GM21360 (cell line): ENCODE measurements around the gene MIAT.
A peak's percentile ranks its signal among the peaks of the same experiment; 100 is the strongest.

Source experiments
- ATAC-seq: cut with Tn5 transposase; IDR thresholded peaks from one replicate; pipeline ENCODE4 v1.9.1; 2021; ENCODE audit warnings: mild to moderate bottlenecking, moderate library complexity; ENCODE audit not compliant: unreplicated experiment

Gene MIAT

DNA sequence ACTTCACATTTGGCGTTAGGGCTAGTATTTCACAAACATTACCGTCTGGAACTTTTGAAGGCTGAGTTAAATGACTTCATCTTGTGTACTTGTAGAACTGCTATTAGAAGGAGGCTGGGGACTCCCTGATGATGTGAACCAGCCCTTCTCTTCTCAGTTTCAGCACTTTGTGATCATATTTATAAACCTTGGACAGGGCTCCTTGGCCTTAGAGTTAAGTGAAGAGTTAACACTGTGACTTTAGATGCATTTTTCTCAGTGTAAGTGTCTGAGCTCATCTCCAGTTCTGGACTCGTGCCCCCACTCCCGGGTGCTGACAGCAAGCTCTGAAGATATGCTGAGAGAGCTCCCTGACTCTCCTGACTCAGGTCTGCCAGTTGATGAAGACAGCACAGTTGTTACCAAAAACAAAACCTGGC, 8.4 kb downstream of the MIAT start:
- no peak for ATAC-seq

DNA sequence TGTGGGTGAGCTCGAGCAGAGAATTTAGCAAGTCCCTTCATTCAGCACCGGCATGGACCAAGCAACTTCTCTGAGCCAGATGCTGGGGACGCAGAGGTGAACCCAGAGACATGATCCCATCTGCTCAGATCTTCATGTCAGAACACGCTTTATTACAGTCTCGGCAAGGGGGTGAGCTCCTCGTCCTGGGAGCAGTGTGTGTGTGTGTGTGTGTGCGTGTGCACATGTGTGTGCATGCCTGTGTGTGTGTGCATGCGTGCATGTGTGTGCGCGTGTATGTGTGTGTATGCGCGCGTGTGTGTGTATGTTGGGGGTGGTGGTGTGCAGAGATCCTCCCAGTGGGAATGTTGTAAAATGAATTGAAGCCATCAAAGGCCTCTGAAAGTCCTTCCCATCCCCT, 9.8 kb downstream of the MIAT start:
- ATAC-seq: no peak

DNA sequence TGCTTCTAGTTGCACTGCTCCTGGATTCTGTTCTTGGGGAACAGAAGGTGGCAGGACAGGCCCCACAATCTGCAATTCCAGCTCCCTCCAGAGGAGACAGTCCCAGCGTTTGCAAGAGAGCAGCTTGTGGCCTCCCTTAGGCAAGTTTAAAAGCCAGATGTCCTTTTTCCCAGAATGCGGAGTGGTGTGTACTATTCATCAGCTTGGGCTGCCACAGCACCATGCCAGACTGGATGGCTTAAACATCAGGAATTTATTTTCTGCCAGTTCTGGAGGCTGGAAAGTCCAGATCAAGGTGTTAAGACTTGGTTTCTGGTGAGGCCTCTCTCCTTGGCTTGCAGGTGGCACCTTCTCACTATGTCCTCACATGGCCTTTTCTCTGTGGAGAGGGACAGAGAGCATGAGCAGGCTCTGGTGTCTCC, 11.7 kb downstream of the MIAT start:
- no peak for ATAC-seq

DNA sequence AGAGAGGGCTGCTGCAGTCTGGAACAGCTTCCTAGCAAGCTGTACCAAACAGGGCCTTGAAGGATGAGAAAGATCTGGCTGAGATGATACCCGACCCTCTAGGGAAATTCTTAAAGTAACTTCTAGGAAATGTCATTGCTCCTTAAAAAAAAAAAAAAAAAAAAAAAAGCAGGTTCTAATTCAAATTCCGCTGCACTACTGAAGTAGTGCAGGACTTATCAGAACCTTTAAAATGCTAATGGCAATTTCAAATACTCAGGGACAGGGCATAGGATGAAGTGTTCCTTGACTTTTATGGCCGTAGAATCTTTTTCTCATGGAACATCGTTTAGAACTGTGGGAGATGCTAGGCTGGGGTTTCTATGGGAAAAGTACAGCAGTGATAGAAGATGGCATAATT, 13.1 kb downstream of the MIAT start:
- no peak for ATAC-seq

DNA sequence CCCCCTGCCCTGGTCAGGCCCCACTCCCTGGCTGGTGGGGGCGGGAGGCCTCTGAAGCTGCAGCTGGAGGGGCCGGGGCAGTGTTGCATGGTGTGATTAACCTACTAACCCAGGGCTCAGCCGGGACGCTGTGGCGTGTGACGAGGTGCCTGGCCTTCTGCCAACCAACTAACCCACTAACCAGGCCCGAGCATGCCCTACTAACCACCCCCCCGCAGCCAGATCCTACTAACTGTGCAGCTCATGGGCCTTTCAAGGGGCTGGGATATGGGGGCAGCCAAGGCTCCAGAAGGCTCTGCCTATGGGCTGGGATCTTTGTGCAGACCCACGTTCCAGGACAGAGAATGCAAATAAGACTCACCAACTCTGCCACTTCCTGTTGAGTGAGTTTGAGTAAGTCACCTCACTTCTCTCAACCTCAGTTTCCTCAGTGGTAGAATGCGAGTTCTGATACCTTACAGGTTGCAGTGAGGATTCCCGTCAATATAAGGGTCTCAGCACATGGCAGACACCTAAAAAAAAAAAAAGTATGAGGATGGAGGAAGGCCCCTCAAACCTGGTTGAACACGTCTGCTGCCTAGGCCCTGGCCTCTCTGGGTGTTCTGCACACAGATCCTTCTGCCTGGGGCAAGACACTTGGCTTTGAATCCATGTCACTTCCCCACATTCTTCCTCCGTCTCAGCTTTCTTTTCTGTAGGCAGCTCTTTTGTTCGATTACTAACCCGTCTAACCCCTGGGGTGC, 14.1 kb downstream of the MIAT start:
- ATAC-seq: no peak

DNA sequence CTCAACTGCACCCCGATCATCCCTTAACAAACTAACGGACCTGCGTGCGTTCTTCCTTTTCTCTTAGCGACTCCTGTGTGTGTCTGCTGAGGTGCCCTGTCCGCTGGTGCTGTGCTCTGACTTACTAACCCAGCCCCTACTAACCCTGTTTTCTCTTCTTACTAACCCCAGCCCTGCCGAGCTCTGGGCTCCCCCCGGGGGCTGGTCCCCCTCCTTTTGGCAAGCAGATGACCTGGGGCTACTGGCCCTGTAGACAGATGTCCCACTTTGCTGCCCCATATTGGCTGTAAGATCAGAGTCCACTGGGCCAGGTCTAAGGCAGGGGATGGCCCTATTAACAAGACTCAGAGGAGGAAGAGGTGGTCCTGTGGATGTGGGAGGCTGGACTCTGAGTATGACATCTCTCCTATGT, 14.7 kb downstream of the MIAT start:
- ATAC-seq: peak; percentile 17

DNA sequence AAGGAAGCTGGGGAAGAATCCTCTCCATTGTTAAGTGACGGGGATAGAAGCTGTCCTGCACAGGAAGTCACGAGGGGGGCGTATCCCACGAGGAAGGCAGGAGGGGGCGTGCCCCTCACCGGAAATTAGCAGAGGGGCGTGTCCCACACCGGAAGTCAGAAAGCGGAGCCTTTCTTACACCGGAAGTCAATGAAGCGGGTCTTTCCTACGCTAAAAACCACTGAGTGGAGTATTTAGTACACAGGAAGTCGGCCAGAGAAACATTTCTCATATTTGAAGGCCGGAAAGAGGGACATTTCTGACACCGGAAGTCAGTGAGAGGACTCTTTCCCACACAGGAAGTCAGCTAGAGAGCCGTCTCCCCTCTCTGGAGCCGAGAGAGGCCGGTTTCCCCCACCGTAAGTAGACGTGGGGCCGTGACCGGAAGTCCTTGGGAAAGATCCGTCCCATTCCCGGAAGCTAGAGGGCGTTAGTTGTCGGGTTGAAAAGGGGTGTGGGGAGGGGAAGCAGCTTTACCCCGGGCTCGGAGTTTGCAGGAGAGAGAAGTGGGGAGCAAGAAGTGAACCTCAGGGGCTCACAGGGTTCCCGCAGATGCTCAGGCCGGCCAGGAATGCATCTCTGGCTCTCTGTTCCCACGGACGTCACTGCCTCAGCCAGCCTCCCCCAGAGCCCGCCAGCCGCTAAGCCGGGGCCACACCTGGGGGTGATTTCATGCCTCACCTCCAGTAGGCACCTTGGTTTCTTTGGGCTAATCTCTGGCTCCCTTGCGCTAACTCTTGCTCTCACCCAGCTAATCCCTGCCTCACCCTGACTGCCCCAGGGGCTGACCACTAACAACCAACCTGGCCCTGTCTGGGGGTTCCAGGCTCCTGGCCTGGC, 15.4 kb downstream of the MIAT start:
- ATAC-seq: peak; percentile 57

DNA sequence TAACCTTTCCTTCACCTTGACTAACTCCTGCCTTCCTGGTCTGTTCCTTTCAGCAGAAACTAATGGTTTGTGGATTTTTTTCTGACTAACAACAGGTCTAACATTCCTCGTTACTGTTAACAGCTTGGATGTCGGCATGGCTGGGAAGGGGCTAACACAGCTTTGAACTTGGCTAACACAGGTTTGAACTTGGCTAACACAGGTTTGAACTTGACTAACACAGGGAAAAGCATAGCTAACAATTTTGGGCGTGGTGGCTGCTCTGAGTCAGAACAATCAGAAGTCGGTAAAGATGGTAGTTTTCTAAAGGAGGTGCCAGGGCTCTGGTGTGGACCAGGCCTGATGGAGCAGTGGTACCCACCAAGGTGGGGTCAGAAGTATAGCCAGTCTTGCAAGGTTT, 16.1 kb downstream of the MIAT start:
- ATAC-seq: no peak

DNA sequence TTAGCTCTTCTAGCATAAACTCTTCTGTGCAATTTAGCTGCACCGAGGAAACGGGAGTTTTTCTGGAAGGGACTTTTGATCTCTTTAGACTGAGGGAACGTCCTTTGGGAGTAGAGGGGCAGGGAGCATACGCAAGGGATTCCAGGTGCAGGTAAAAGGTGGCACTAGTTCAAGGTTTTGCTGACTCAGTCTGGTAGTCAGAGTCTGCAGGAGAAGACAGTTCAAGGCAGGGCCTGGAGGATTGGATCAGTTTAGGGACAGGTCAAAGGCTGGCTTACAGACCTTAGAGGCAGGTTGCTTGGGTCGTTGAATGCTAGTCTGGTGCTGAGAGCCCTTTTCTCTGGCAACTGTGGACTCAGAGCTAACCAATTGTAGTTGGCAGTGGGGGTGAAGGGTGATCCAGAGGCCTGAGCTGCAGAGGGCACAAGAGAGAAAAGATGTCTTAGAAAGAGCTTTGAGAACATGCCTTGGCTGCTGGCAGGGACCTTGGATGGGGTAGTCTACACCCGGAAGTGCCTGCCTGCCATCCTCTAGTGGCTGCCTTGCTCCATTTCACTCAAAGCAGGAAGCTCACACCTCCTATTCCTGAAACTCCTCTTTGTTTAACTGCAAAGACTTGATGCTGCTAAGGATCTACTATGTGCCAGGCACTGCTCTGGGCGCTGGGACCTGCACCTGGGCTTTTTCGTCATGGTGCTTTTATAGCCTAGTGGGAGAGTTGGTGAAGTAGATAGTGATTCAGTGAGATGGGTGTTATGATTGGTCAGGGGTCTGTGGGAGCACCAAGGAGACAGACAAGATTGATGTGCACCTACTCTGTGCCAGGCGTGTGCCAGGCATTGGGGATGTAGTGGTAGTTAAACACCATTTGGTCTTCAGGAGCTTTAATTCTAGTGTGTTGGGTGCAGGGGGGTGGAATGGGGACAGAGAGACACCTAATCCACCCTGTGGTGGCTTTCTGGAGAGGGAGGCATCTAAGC, 17.1 kb downstream of the MIAT start:
- ATAC-seq: no peak

DNA sequence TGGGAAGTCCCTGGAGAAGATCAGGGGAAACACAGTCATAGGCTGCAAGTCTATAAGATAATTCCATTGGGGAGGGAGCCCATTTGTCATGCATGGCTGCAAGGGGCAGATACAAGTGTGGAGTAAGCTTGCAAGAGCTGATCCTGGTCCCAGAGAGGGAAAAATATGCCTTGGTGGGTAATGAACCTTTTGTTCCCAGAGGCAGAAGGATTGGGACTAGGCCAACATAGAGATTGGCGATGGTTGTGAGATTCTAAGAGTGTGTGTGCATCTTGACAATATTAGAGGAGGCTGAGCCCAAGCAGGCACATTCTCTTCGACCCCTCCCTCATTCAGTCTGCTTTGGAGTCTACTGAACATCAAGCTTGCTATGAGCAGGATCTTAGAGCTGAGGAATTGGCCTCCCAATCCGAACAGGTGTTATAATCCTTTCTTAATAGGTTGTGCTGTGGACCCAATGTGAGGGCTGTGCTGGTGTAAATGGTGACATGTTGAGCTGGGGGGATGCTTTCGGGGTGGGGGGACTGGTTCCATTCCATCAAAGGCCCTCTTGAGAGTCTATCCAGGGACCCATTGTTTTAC, 18.4 kb downstream of the MIAT start:
- no peak for ATAC-seq

DNA sequence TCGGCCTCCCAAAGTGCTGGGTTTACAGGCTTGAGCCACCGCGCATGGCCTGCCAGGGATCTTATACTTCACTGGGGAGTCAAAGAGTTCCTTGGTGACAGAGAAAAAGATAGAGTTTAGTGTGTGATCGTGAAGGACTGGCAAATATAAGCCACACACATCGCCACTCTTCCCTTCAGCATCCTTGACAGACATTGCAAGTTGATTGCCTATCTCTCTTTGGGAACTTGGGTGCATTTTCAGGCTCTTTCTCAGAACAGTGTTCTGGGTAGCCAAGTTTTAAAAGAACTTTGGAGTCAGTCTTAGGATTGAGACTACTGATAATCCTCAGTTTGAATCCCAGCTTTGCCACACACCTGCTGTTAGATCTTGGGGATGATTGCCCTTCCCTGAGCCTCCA, 19.8 kb downstream of the MIAT start:
- no peak for ATAC-seq

DNA sequence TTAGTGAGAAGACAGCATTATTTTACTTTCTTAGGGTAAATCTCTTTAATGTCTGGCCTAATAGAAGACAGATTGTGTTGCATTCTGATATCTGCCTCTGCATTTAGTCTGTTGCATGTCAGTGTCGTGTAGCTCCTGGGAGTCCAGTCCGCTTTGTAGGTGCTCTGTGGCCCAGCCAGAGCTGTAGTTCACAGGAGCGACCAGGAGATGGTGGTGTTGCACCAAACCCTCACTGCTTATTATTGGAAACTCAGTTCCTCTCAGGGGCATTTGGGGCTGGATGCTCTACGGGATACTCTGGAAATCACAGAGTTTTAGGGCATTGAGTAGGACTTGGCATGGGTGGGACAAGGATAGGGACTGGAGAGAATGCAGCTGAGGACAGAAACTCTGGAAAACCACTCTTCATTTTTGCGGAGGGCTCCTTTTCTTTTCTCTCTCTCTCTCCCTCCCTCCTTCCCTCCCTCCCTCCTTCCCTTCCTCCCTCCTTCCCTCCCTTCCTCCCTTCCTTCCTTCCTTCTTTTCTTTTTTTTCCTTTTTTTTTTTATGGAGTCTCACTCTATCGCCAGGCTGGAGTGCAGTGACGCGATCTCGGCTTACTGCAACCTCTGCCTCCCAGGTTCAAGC, 21.7 kb downstream of the MIAT start:
- peak; percentile 59 for ATAC-seq

DNA sequence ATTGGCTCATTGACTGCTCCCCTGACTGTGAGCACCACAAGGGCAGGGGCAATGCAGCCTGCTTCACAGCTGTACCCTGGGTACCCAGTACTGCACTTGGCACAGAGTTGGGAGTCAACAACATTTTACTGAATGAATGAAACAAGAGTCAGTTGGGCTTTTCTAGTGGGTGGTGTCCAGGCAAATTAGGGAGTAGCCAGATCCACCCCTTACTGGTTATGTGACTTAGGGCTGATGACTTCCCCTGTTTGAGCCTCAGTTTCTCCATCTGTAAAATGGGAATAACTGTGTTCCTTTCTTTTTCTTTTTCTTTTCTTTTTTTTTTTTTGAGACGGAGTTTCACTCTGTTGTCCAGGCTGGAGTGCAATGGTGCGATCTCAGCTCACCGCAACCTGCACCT, 23.1 kb downstream of the MIAT start:
- no peak for ATAC-seq

DNA sequence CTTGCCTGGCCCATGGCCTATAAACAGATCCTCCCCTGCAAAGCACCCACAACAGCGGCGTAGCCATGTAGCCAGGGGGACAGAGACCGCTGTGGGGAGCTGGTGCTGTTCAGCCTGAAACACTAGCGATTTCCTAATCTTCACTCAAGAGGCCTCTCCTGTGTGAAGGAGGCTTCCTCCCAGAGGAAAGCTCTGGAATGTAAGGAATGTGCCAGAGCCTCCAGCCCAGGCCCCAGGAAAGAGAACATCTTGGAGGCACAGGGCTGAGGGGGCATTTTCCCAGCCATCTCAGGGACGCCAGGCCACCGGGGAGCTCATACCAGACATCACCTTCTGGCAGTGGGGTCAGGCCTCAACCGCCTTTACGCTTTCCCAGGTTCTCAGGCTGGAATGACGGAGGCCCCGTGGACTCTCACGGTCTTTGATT, 24.0 kb downstream of the MIAT start:
- no peak for ATAC-seq

DNA sequence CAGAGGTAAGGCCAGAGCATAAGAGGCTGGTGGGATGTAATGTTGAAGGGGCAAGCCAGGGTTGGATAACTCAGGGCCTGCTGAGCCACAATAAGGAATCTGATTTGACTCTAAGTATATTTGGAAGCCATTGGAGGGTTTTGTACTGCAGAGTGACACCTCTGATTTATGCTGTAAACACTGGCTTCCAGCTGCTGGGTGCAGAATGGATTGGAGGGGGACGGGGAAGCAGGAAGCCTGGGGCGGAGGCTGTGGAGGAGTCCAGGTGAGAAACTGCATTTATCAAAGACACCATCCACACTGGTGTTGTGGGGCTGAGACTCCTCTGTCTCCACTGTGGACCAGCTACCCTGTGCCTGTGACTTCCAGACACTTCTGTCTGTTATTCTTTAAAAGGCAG, 26.8 kb downstream of the MIAT start:
- ATAC-seq: no peak

DNA sequence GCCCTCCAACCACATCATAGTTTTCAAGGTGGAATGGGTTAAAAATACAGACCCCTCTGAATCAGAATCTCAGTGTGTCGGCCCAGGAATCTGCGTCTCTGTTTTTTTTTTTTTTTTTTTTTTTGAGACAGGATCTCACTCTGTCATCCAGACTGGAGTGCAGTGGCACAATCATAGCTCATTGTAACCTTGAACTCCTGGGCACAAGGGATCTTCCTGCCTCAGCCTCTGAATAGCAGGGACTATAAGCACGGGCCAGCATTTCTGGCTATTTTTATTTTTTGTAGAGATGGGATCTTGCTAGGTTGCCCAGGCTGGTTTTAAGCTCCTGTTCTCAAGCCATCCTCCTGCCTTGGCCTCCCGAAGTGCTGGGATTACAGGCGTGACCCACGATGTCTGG, 28.2 kb downstream of the MIAT start:
- no peak for ATAC-seq

DNA sequence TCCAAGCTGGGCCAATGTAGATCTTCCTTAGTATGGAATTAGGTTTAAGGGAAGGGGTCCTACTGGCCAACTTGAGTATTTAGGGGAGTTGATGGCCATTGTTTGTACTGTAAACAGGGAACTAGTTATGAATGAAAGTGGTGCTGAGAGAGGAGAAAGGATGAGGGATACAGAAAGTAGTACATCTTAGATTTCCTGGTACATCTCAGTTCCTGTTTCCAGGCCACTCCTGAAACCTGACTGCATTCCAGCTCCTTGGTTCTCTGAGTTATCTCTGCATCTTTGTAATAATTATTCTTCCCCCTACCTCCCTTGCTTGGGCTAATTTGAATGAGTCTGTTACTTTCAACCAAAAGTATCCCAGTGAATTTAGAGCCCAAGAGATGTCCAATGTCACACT, 30.1 kb downstream of the MIAT start:
- ATAC-seq: no peak

DNA sequence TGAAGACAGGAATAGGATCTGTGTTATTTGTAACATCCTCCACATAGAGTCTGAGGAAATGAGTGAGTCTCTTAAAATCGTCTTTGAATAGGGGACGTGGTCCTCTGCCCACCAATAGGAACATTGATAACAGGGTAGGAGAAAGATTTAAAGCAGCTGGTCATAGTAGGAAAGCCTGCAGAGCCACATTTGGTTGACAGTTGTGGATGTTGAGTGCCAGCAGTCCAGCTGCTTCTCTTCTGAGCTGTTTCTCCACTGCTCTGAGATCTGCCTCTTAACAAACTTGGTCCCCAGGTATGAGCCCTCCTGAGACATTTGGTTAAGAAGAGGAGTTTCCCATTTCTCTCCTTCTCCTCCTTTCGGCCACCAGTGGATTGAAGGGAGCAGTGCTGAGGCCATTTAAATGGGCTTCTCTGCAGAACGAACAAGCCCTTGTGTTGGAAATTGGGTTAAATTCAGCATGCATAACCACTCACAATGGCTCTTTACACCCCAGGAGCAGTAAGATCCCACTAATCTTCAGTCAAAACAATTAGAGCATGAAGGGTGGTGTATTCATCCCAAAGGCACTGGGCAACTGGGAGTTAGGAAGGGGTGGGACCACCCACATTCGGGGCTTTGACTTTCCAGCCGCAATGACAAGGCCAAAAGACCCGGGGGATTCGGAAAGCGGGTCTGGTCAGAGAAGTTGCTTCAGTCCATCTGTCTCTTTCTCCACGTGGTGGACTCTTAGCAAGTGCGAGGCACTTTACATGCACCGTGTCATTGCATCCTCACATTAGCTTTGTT, 32.3 kb downstream of the MIAT start:
- no peak for ATAC-seq

DNA sequence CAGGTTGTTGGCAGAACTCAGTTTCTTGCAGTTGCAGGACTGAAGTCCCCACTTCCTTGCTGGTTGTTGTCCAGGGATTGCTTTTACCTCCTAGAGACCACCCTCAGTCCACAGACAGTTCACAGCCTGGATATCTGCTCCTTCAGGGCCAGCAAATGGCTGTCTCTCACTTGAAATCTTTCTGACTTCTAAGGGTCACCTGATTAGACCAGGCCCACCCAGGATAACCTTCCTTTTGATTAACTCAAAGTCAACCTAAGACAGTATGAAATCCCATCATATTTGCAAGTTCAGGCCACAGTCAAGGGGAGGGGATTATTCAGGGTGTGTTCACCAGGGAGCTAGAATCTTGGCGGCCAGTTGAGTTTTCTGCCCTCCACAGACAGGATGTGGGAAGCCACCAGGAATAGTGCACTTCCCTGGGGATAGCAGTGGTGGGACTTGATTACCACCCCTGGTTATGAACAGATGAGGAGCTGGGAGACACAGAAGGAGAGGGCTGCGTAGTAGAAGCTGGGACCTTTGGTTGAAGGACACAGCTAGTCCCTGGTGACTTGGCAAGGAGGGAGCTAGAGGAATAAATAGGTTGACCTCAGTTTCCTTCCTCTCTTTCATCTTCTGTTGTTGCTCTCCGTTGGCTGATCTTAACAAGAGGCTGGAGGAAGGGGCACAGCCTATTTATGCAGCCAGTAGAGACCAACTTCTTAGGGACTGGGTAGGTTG, 33.4 kb downstream of the MIAT start:
- ATAC-seq: no peak
